Activated B cell treated with CpG ODN at 0.5 μM for 24 hours (primary cell): ENCODE data around the gene ZMYND8. TPM values are rescaled to one million over a fixed set of nuclear protein-coding genes. Genes with fewer than 3 reads are reported as not detected.
"Not testable (repeated sequence)": the region's sequence is repeated elsewhere in the genome, so short reads cannot be mapped to it uniquely, and the experiment has no call there.

Experiments
- ATAC-seq: fragments of 200-7000 bp; cut with Tn5 transposase; one replicate; pipeline ENCODE4 v1.10.0; 2021; ENCODE audit warnings: low read depth, mild to moderate bottlenecking, moderate library complexity
- CTCF ChIA-PET: fragments of 350-600 bp; sonication (Branson Sonifier 250); formaldehyde crosslinking; loops from one replicate; lab custom pipeline; 2021; ENCODE audit warnings: antibody characterized with exemption; lab: Charles Lee
- POLR2A ChIA-PET: fragments of 350-600 bp; sonication (Branson Sonifier 250); formaldehyde crosslinking; loops from one replicate; lab custom pipeline; 2021; ENCODE audit warnings: antibody characterized with exemption; lab: Charles Lee
- DNase-seq: peaks from one replicate; pipeline ENCODE4 v3.0.0; 2022
- H3K27ac Mint-ChIP-seq: one replicate; pipeline ENCODE4 v1.8.0; 2020; ENCODE audit warnings: mixed read lengths
- H3K27me3 Mint-ChIP-seq: one replicate; pipeline ENCODE4 v1.8.0; 2021; ENCODE audit warnings: mixed read lengths
- H3K36me3 Mint-ChIP-seq: one replicate; pipeline ENCODE4 v1.8.0; 2021; ENCODE audit warnings: low read depth, mixed read lengths
- H3K4me1 Mint-ChIP-seq: one replicate; pipeline ENCODE4 v1.8.0; 2021; ENCODE audit warnings: mixed read lengths
- H3K4me3 Mint-ChIP-seq: one replicate; pipeline ENCODE4 v1.8.0; 2020; ENCODE audit warnings: mild to moderate bottlenecking, mixed read lengths
- H3K9me3 Mint-ChIP-seq: one replicate; pipeline ENCODE4 v1.8.0; 2020; ENCODE audit warnings: mixed read lengths
- intact Hi-C: fragments of 100-400 bp; cut with micrococcal nuclease; formaldehyde crosslinking; loops from one replicate; pipeline ENCODE4 v1.15.1; 2024
- total RNA-seq: library from RNA; stranded (reverse); gene quantifications from 2 replicates; pipeline ENCODE4 v1.2.3, GENCODE V29; 2022
- TF ChIP-seq, protein P1 (sequence below): fragments of 200-600 bp; IDR thresholded peaks from one replicate; pipeline ENCODE4 v1.8.0; 2022; ENCODE audit warnings: antibody characterized with exemption, mild to moderate bottlenecking

Gene ZMYND8
- total RNA-seq, 1 donor from 2014 or later = 42.6 TPM

DNA sequence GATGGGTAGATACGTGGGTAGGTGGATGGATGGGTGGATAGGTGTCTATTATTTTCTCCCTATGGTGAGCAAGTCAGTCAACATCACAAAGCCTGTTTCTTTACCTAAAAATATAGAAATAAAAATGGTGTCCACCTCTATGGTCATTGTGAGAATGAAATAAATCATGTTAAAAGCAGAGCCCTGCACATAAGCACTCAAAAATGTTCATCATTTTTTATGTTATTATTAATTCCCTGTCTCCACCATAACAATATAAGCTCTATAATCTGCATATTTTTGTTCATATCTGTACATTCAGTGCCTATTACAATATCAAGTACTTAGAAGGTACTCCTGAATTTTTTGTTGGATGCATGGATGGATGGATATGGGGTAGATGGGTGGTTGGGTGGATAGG, 177.6 kb downstream of the ZMYND8 start:
- intact Hi-C loops = no loop called here
- TF ChIP-seq, protein P1, sequence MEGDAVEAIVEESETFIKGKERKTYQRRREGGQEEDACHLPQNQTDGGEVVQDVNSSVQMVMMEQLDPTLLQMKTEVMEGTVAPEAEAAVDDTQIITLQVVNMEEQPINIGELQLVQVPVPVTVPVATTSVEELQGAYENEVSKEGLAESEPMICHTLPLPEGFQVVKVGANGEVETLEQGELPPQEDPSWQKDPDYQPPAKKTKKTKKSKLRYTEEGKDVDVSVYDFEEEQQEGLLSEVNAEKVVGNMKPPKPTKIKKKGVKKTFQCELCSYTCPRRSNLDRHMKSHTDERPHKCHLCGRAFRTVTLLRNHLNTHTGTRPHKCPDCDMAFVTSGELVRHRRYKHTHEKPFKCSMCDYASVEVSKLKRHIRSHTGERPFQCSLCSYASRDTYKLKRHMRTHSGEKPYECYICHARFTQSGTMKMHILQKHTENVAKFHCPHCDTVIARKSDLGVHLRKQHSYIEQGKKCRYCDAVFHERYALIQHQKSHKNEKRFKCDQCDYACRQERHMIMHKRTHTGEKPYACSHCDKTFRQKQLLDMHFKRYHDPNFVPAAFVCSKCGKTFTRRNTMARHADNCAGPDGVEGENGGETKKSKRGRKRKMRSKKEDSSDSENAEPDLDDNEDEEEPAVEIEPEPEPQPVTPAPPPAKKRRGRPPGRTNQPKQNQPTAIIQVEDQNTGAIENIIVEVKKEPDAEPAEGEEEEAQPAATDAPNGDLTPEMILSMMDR = no peak
- DNase-seq (no peak), ATAC-seq (no peak)
- no peaks in the 10 kb centered on the region for H3K4me1 Mint-ChIP-seq
- ChIA-PET POLR2A (no interaction called here), CTCF (no interaction called here)
- H3K27ac Mint-ChIP-seq = no peak overlapping the region
- H3K27me3 Mint-ChIP-seq = no peaks in the 10 kb centered on the region
- H3K9me3 Mint-ChIP-seq = no peaks in the 10 kb centered on the region
- H3K4me3 Mint-ChIP-seq = no peak overlapping the region
- no peaks in the 10 kb centered on the region for H3K36me3 Mint-ChIP-seq

DNA sequence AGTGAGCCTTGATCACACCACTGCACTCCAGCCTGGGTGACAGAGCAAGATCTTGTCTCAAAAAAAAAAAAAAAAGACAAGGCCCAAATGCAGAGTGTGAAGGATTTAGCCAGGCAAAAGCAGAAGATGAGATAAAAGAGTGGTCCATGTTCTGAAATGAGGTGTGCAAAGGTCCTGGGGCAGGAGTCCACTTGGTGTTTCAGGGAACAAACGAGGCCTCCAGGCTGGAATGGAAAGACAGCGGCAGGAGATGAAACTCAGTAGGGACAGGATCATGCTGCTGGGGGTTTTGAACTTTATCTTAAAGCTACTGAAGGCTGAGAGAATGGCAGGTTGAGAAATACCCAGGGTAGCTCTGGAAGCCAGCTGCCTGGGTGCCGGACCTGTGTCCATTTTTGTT, 178.2 kb downstream of the ZMYND8 start:
- TF ChIP-seq, protein P1 = no peak
- intact Hi-C loops = no loop called here
- no peaks in the 10 kb centered on the region for H3K27me3 Mint-ChIP-seq

DNA sequence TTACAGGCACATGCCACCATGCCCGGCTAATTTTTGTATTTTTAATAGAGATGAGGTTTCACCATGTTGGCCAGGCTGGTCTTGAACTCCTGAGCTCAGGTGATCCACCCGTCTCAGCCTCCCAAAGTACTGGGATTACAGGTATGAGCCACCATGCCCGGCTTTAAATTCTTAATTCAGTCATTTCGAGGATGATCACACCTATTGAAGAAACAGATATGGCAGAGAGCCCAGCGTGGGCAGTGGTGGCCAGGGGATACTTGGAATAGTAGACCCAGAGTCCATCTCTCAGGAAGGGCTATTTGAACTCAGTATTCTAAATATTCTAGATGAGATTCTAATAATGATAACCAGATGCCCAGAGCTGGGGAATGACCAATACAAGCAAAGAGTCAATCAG, 180.3 kb downstream of the ZMYND8 start:
- H3K27me3 Mint-ChIP-seq, H3K36me3 Mint-ChIP-seq, CTCF ChIA-PET, POLR2A ChIA-PET, H3K4me3 Mint-ChIP-seq, DNase-seq, H3K9me3 Mint-ChIP-seq, H3K4me1 Mint-ChIP-seq, H3K27ac Mint-ChIP-seq, ATAC-seq, intact Hi-C loops: not testable (repeated sequence)

More for the DNA sequence above, 178.2 kb downstream of the ZMYND8 start:
- Mint-ChIP-seq H3K36me3 (no peaks in the 10 kb centered on the region), H3K4me3 (no peak overlapping the region), H3K4me1 (no peaks in the 10 kb centered on the region), H3K9me3 (no peaks in the 10 kb centered on the region), H3K27ac (no peak overlapping the region)
- no peak for ATAC-seq
- CTCF ChIA-PET = no interaction called here
- no peak for DNase-seq
- POLR2A ChIA-PET = no interaction called here

DNA sequence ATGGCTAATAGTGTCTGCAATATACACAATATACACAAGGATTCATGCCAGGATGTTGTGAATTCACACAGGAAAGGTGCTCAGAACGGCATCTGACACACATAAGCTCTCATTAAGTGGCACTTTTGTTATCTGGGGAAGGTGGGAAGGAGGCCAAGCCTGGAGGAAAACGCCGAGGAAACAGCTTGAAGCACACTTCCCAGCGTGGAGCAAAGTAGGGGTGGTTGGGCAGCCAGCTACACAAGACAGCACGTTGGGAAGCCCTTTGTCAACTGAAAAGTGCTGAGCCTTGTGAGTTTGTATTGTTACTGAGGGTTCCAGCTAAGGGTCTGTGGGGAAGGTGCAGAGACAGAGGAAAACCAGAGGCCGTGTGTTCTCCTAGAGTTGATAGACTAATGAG, 181.0 kb downstream of the ZMYND8 start:
- Mint-ChIP-seq H3K9me3 (no peaks in the 10 kb centered on the region), H3K4me3 (no peak overlapping the region), H3K27ac (no peak overlapping the region), H3K27me3 (peaks cover 11% of the 10 kb centered on the region), H3K36me3 (no peaks in the 10 kb centered on the region), H3K4me1 (no peaks in the 10 kb centered on the region)
- ChIA-PET POLR2A (no interaction called here), CTCF (no interaction called here)
- intact Hi-C loops = no loop called here
- no peak for DNase-seq
- TF ChIP-seq, protein P1 = no peak
- ATAC-seq = no peak

DNA sequence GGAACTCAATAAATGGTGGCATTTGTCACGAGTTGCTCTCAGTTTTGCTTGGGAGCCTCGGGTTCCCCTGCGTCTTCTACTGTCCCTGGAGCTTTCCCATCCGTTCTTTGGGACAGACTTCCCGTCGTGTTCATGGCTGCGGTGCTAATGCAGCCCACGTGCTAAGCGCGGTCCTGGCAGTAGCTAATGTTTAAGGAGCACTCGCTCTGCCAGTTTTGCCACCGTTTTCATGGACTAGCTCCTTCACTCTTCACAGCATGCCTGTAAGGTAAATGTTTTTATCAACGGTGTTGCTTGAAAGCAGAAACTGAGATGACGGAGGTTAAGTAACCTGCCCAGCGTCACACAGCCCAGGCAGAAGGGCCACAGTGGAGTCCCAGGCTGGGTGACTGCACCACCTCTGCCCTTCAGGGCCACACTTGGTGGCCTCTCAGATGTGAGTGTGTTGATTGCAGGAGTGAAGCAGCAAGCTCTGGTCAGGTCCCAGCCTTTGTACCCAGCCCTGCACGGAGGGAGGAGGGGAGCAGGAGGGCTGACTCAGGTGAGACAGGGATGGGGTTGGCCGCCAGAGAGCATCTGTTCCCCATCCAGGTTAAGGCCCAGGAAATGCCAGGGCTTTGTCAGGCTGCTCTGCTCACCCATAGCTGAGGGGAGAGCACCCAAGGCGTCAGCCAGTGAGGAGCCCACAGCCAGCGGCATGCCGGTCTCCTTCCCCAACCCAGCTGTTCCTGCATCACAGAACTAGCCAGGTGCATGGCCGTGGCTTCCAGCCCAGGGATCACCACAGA, 181.8 kb downstream of the ZMYND8 start:
- POLR2A ChIA-PET = no interaction called here
- DNase-seq = no peak
- TF ChIP-seq, protein P1 = no peak
- intact Hi-C loops = no loop called here
- Mint-ChIP-seq H3K36me3 (no peaks in the 10 kb centered on the region), H3K9me3 (no peaks in the 10 kb centered on the region), H3K4me3 (no peak overlapping the region), H3K4me1 (no peaks in the 10 kb centered on the region), H3K27me3 (peaks cover 11% of the 10 kb centered on the region), H3K27ac (no peak overlapping the region)
- CTCF ChIA-PET = no interaction called here
- ATAC-seq = no peak
